Liver (tissue), 9 donors: Measurements from ENCODE around the gene DNAH8. TPM values are rescaled to one million over a fixed set of nuclear protein-coding genes. Genes with fewer than 3 reads are reported as not detected.
A peak's percentile ranks its signal among the peaks of the same experiment; 100 is the strongest.

Experiments
- DNase-seq: peaks from one replicate; pipeline ENCODE4 v3.0.0-alpha.2; 2017; ENCODE audit warnings: low spot score
- H3K27ac ChIP-seq, 2 donors: one replicate each; pipeline ENCODE4 v1.7.0; 2013; ENCODE audit warnings: inconsistent platforms in 2 of 2, low read length in 2 of 2, control low read depth in 1 of 2, low read depth in 1 of 2, mild to moderate bottlenecking in 1 of 2
- H3K27me3 ChIP-seq, 4 donors: one replicate each; pipeline versions ENCODE4 v1.6.1 to v1.7.0; 2013; ENCODE audit warnings: low read length in 3 of 4, inconsistent platforms in 1 of 4, mild to moderate bottlenecking in 1 of 4, moderate library complexity in 1 of 4; ENCODE audit not compliant: control insufficient read depth in 4 of 4, insufficient read depth in 4 of 4
- H3K36me3 ChIP-seq, 4 donors: one replicate each; pipeline versions ENCODE4 v1.6.1 to v1.7.0; 2013; ENCODE audit warnings: low read length in 3 of 4, mild to moderate bottlenecking in 3 of 4, low read depth in 1 of 4, moderate library complexity in 1 of 4; ENCODE audit not compliant: control insufficient read depth in 4 of 4, insufficient read depth in 3 of 4
- H3K4me1 ChIP-seq, 4 donors: one replicate each; pipeline versions ENCODE4 v1.6.1 to v1.7.0; 2013; ENCODE audit warnings: low read length in 3 of 4, mild to moderate bottlenecking in 3 of 4, moderate library complexity in 1 of 4; ENCODE audit not compliant: control insufficient read depth in 4 of 4, insufficient read depth in 4 of 4
- H3K4me3 ChIP-seq, 3 donors: one replicate each; pipeline versions ENCODE4 v1.6.1 to v1.7.0; 2013; ENCODE audit warnings: low read length in 3 of 3, control low read depth in 1 of 3, low read depth in 1 of 3, mild to moderate bottlenecking in 1 of 3
- H3K9ac ChIP-seq, 2 donors: one replicate each; pipeline ENCODE4 v1.7.0; 2013; ENCODE audit warnings: low read length in 2 of 2, mild to moderate bottlenecking in 2 of 2, moderate library complexity in 2 of 2, control low read depth in 1 of 2, low read depth in 1 of 2
- H3K9me3 ChIP-seq, 4 donors: one replicate each; pipeline versions ENCODE4 v1.6.1 to v1.7.0; 2013; ENCODE audit warnings: low read length in 3 of 4; ENCODE audit not compliant: control insufficient read depth in 4 of 4
- CTCF ChIP-seq: fragments of 150-350 bp; IDR thresholded peaks from 2 replicates; pipeline ENCODE4 v1.5.1; 2017; ENCODE audit warnings: improper control_type of control experiment, low read depth, low read length; ENCODE audit not compliant: missing input control
- FOXA1 ChIP-seq: IDR thresholded peaks from 2 replicates; pipeline ENCODE4 v1.6.1; 2016; ENCODE audit warnings: antibody characterized with exemption
- FOXA2 ChIP-seq: IDR thresholded peaks from 2 replicates; pipeline ENCODE4 v1.6.1; 2016; ENCODE audit warnings: antibody characterized with exemption
- GABPA ChIP-seq, 2 donors: IDR thresholded peaks in 1 of 2; conservative IDR thresholded peaks in 1 of 2; 2 replicates each; pipeline ENCODE4 v1.6.1; 2016; ENCODE audit warnings: antibody characterized with exemption in 2 of 2, mild to moderate bottlenecking in 1 of 2, moderate library complexity in 1 of 2
- HNF4A ChIP-seq, 2 donors: conservative IDR thresholded peaks; 2 replicates each; pipeline ENCODE4 v1.6.1; 2016; ENCODE audit warnings: antibody characterized with exemption in 2 of 2, mild to moderate bottlenecking in 2 of 2
- HNF4G ChIP-seq: IDR thresholded peaks from 2 replicates; pipeline ENCODE4 v1.6.1; 2016; ENCODE audit warnings: antibody characterized with exemption
- JUND ChIP-seq, 2 donors: IDR thresholded peaks; 2 replicates each; pipeline ENCODE4 v1.6.1; 2016; ENCODE audit warnings: antibody characterized with exemption in 2 of 2
- MAX ChIP-seq: IDR thresholded peaks from 2 replicates; pipeline ENCODE4 v1.6.1; 2016; ENCODE audit warnings: antibody characterized with exemption
- NR2F2 ChIP-seq: IDR thresholded peaks from 2 replicates; pipeline ENCODE4 v1.6.1; 2016; ENCODE audit warnings: antibody characterized with exemption
- RAD21 ChIP-seq, 2 donors: IDR thresholded peaks; 2 replicates each; pipeline ENCODE4 v1.6.1; 2016; ENCODE audit warnings: antibody characterized with exemption in 2 of 2, mild to moderate bottlenecking in 2 of 2
- REST ChIP-seq: IDR thresholded peaks from 2 replicates; pipeline ENCODE4 v1.6.1; 2016; ENCODE audit warnings: antibody characterized with exemption, mild to moderate bottlenecking
- RXRA ChIP-seq, 2 donors: IDR thresholded peaks; 2 replicates each; pipeline ENCODE4 v1.6.1; 2017 to 2018; ENCODE audit warnings: antibody characterized with exemption in 2 of 2, mild to moderate bottlenecking in 1 of 2
- SP1 ChIP-seq: IDR thresholded peaks from 2 replicates; pipeline ENCODE4 v1.6.1; 2018; ENCODE audit warnings: antibody characterized with exemption, mild to moderate bottlenecking
- TAF1 ChIP-seq: conservative IDR thresholded peaks from 2 replicates; pipeline ENCODE4 v1.6.1; 2016; ENCODE audit warnings: antibody characterized with exemption, mild to moderate bottlenecking
- YY1 ChIP-seq: IDR thresholded peaks from 2 replicates; pipeline ENCODE4 v1.6.1; 2016; ENCODE audit warnings: antibody characterized with exemption, mild to moderate bottlenecking
- ZBTB33 ChIP-seq: IDR thresholded peaks from 2 replicates; pipeline ENCODE4 v1.6.1; 2016; ENCODE audit warnings: antibody characterized with exemption
- WGBS: extraction: QIAGEN DNeasy Blood & Tissue Kit; methylation state at CpG from one replicate; pipeline ENCODE4 v1.1.7; 2013; 5-methylcytosine and 5-hydroxymethylcytosine counted together
- polyA plus RNA-seq, 2 donors: library from polyadenylated mRNA; stranded (reverse) in 1 of 2; unstranded in 1 of 2; fragments of 200-250 nt in 1 of 2; fragments of >200 nt in 1 of 2; fragmentation: Nextera tagmentation in 1 of 2; extraction: Ambion mirVana in 1 of 2; gene quantifications; one replicate each; pipeline versions ENCODE4 v1.2.1 to v1.2.3, GENCODE V29; 2013 to 2015
- total RNA-seq, 2 donors: library from RNA; depleted of rRNA; stranded (reverse); fragments of >200 nt; gene quantifications; one replicate each; pipeline ENCODE4 v1.2.3, GENCODE V29; 2014
- donor health status: healthy.
- donor health status: healthy.
- donor health status: healthy.
- donor health status: healthy.
- donor health status: healthy.

DNAH8 gene
- total and polyA plus RNA-seq, 4 donors = under 0.01 to 0.05 TPM; not detected in 2

GRCh38 chr6:38701551-38701950 is 13.6 kb upstream of the DNAH8 start (continued):
- TF ChIP-seq FOXA2 (no peak), TAF1 (no peak), ZBTB33 (no peak), HNF4G (no peak), MAX (no peak)

GRCh38 chr6:38702558-38703397 is 12.3 kb upstream of the DNAH8 start, which contains the start of gene GLO1:
TSS of gene GLO1 (minus strand) at chr6:38703145. CDS start at chr6:38703054, 91 bp downstream.
- peak; percentile 94 for DNase-seq
- peaks cover 0 to 1% (median 0%) of the 10 kb centered on the region in 4 donors for H3K9me3 ChIP-seq
- H3K4me1 ChIP-seq = peaks cover 2 to 4% (median 3%) of the 10 kb centered on the region in 4 donors
- H3K4me3 ChIP-seq = peak within 1 kb of the TSS; percentile 54 to 98 (median 66)
- peak within 1 kb of the TSS; percentile 84 to 96 for H3K27ac ChIP-seq
- TF ChIP-seq FOXA1 = peak; percentile 61
- peak; percentile 40 to 49 for TF ChIP-seq HNF4A (conservative IDR thresholded peaks at IDR 0.05)
- no peak for TF ChIP-seq CTCF
- peak; percentile 96 for TF ChIP-seq TAF1
- peak; percentile 90 to 92 for TF ChIP-seq JUND (IDR thresholded peaks at IDR 0.05)
- TF ChIP-seq HNF4G = no peak
- no peak for TF ChIP-seq GABPA (IDR thresholded peaks at IDR 0.05 in 1 of 2, conservative IDR thresholded peaks at IDR 0.05 in 1 of 2)
- peak; percentile 85 for TF ChIP-seq SP1
- peak; percentile 6 to 9 for TF ChIP-seq RXRA (IDR thresholded peaks at IDR 0.05)
- no peak for TF ChIP-seq ZBTB33
- peak; percentile 97 for TF ChIP-seq YY1
- TF ChIP-seq FOXA2 = peak; percentile 82
- no peak for TF ChIP-seq NR2F2
- peak; percentile 84 for TF ChIP-seq REST
- TF ChIP-seq RAD21 (IDR thresholded peaks at IDR 0.05) = peak; percentile 4 to 13
- H3K9ac ChIP-seq = peak within 1 kb of the TSS; percentile 77
- no peaks in the 10 kb centered on the region for H3K27me3 ChIP-seq
- peaks cover 0 to 3% (median 0%) of the 10 kb centered on the region in 4 donors for H3K36me3 ChIP-seq
- under 1% methylated on average over 53 of the region's 53 CpGs for WGBS
